ENCODE measurements around the gene APOA4.

DNA sequence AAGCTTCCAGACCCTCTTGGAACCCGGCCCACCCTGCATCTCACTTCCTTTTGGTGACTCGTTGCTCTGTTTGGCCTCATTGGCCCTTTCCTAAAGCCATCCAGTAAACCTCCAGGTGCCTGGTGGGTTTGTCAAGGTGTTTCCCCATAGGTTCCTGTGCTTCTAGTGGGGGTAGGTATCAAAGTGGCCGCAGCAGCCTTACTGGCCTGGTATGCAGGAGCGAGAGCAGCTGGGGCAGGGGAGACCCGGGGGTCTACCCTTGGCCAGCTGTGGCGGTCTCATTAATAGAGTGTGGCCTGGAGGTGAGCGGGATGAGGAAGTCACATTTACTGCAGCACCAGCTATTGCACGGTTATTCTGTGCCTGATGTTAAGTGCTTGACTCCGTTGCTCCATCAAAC is 4.1 kb downstream of the APOA4 start:
- TF ChIP-seq, protein P1, sequence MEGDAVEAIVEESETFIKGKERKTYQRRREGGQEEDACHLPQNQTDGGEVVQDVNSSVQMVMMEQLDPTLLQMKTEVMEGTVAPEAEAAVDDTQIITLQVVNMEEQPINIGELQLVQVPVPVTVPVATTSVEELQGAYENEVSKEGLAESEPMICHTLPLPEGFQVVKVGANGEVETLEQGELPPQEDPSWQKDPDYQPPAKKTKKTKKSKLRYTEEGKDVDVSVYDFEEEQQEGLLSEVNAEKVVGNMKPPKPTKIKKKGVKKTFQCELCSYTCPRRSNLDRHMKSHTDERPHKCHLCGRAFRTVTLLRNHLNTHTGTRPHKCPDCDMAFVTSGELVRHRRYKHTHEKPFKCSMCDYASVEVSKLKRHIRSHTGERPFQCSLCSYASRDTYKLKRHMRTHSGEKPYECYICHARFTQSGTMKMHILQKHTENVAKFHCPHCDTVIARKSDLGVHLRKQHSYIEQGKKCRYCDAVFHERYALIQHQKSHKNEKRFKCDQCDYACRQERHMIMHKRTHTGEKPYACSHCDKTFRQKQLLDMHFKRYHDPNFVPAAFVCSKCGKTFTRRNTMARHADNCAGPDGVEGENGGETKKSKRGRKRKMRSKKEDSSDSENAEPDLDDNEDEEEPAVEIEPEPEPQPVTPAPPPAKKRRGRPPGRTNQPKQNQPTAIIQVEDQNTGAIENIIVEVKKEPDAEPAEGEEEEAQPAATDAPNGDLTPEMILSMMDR (IDR thresholded peaks at IDR 0.05), result no peak
- TF ChIP-seq POLR2A (IDR thresholded peaks at IDR 0.05), result no peak
